Measurements from ENCODE around the gene PAIP2.
"Not testable (repeated sequence)": the region's sequence is repeated elsewhere in the genome, so short reads cannot be mapped to it uniquely, and the experiment has no call there.

Gene PAIP2

DNA sequence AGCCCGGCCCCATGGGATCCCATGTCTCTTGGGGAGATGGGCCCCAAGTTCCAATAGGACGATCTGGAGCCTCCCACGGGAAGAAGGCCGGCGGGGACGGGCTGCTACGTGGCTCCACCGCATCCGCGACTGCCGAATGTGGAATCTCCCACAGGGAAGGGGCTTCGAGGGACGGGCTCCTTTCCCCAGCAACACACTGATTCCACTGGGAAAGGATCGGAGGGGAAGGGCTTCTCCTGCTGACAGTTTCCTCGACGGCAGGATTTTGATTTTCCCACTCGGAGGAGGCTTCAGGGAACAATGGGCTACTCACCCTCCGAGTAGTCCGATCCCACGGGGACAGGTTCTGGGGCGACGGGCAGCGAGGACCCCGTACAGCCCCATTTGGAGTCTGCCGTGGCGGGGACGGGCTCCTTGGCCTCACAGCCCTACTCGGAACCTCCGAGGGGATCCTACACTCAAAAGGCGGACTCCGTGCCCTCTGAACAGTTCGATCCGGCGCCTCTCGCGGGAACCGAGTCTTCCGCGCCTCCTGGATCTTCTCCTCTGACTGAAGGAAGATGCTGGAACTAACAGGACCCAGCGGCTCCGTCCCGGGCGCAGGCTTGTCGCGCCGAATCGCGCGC is 52.0 kb downstream of the PAIP2 start:
- no peak for DNase-seq

- DNase-seq = peak in 1 of 2 experiments; percentile 19
These were observed 52.5 kb downstream of the PAIP2 start for GRCh38 chr5:139394123-139394653.

DNA sequence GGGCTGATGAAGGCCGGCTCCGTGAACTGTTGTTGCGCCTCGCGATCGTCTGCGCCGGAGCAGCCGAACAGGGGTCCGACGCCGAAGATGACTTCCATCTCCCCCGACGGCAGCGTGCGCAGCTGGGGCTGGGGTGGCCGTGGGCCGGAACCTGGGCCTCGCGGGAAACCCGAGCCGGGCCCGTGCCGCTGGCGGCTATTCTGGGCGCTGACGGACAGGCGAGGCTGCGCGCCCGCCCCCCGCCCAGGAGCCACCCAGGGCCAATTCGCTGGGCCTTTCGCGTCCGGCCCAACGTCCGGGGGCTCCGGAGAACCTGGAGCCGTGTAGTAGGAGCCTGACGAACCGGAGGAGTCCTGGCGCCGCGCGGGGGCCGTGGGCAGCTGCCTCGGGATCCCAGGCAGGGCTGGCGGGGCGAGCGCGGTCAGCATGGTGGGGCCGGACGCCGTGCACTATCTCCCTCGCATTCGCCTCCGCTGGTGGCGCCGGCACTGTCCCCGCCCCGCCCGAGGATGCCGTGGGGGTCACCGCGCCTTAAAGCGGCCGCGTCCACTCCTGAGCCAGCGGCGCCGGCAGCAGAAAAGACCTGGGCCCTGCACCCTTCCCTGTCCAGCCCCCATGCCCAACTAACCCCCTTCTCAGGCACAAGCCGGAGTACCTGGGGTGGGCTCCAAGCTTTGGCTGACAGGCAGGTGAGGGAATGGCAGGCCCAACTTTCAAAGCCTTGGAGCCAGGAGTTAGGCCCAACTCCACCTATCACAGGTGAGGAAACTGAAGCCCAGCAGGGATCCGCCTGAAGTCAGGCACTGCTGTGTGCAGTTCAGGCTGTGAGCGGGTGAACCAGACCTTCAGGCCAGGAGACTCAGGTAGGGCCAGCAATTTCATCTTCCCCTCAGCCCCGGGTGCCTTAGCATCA is 53.3 kb downstream of the PAIP2 start, which contains the start of gene PROB1:
Gene PROB1 (minus strand): TSS at position 451 of the 913 bp plus-strand sequence. CDS start 23 bp downstream, at position 428.
- DNase-seq = no peak

- DNase-seq = no peak
These were observed 54.4 kb downstream of the PAIP2 start for GRCh38 chr5:139395844-139396640.

DNA sequence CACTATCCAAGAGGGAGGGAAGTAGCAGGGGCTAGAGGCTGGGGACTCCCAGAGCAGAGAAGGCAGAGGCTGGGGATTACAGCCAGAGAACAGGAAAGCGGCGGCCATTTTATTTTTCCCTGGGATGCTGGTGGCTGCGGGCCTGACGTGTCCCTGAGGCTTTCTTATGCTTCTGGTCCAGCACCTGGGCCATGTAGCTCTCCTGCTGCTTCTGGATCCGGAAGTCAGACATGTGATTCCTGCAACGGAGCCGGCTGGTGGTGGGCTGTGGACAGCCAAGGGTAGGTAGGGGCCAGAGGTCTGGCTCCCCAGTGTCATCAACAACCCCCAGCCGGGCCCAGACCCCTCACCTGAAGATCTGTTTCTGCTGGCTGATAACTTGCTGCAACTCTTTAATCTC is 55.0 kb downstream of the PAIP2 start:
- DNase-seq = no peak

DNA sequence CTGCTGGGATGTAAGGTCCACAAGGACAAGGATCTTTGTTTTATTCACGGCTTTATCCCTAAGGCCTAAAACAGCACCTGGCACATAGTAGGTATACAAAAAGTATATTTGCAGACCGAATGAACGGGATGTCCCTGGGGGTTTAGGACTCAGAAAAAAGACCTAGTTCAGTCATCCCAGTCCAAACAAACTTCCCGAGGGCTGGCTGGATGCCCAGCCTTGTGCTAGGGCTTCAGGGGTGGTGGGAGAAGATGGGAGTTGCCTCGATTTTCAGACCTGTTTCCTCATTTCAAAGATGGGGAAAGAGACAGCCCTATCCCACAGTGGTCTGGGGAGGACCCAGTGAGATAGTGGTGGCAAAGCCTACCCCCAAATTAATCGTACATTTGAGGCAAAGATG is 56.3 kb downstream of the PAIP2 start:
- no peak for DNase-seq

GRCh38 chr5:139399501-139400121 is 58.0 kb downstream of the PAIP2 start:
- no peak for DNase-seq

- DNase-seq = no peak
These were observed 59.9 kb downstream of the PAIP2 start for GRCh38 chr5:139401546-139401945.

- DNase-seq = no peak
These were observed 61.0 kb downstream of the PAIP2 start for GRCh38 chr5:139402561-139403158.

- DNase-seq = no peak
These were observed 61.7 kb downstream of the PAIP2 start for GRCh38 chr5:139403418-139403786.

- peak; percentile 81 to 86 for DNase-seq
These were observed 62.3 kb downstream of the PAIP2 start, which contains the start of gene SPATA24 for GRCh38 chr5:139403787-139404483. SPATA24 (minus strand) TSS chr5:139404089; CDS start chr5:139404060, 29 bp downstream.

DNA sequence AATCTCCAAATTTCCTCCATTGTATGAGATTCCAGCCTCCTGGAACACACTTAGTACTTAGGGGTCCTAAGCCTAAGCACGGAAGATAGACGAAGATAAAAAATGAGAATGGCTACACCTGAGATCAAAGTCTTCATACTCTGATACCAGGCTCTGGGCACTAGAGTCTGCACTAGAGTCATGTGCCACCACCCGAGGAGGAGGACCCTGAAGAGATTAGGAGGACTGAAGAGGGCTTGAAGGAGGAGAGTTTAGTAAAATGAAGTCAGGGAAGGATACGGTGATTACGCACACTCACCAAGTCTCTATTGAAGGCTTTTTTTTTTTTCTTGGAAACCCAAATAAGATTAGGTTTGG is 62.8 kb downstream of the PAIP2 start:
- no peak for DNase-seq

GRCh38 chr5:139406963-139407362 is 65.3 kb downstream of the PAIP2 start:
- DNase-seq = no peak

DNA sequence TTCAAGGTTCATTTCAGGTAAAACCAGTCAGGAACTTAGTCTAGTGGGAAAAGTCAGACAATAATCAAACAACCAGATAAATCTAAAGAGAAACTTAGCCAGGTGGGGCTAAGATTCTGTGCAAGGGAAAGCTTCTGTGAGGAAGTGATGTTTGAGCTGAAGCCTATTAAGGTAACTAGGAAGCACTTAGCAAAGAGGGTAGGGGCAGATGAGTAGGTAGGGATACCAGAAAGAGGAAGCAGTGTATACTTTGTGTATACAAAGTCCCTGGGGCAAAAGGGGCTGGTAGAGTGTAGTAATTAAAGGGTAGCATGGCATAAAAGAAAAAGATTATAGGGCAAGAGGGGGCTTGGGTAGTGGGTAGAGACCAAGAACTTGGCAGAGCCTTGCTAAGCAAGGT is 65.9 kb downstream of the PAIP2 start:
- no peak for DNase-seq

DNA sequence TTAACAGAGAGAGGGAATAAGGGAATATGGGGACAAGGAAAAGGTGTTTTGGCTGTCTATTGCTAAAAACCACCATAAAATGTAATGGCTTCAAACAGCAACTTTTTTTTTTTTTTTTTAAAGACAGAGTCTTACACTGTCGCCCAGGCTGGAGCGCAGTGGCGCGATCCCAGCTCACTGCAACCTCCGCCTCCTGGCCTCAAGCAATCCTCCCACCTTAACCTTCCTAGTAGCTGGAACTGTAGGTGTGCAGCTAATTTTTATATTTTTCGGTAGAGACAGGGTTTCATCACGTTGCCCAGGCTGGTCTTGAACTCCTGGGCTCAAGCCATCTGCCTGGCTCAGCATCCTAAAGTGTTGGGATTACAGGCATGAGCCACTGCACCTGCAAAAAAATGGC is 66.5 kb downstream of the PAIP2 start:
- no peak for DNase-seq

DNA sequence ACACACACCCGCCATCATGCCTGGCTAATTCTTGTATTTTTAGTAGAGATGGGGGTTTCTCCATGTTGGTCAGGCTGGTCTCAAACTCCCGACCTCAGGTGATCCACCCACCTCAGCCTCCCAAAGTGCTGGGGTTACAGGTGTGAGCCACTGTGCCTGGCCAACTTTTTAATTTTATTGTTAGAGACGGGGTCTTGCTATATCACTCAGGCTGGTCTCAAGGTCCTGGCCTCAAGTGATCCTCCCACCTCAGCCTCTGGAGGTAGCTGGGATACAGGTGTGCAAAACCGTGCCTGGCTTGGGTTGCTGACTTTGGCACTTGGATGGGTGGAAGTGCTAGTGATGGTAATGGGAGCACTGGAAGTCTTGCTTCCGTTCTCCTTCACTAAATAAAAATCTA is 67.5 kb downstream of the PAIP2 start:
- DNase-seq = not testable (repeated sequence)

DNA sequence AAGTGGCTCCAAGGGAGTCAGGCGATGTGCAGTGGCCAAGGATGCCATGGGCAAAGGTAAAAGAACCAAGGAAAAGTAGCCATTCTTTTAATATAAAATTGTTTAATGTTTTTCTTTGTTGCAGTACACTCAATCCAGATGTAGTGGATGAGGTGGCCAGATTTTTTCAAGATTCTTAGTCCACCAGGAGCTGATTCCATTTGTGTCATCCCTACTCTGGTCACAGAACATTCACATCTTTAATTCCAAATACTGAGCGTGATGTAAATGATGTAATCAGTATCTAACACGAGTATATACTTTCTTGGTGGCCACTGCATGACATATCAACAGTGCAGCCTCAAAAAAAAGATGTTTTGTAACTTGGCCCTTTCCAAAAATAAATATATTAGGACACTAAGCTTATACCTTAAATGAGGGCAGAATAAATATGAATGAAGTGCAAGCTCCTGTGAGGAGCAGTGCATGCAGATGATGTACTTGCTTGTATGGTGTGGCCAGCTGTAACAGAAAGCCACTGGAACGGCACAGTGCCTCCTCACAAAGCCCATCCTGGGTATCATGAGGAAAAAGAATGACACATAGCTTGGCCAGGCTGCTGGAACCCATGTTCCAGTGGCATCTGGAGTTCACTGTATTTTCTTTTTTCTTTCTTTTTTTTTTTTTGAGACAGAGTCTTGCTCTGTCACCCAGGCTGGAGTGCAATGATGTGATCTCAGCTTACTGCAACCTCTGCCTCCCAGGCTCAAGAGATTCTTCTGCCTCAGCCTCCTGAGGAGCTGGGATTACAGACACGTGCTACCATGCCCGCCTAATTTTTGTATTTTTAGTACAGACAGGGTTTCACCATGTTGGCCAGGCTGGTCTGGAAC is 68.7 kb downstream of the PAIP2 start:
- DNase-seq = no peak

DNA sequence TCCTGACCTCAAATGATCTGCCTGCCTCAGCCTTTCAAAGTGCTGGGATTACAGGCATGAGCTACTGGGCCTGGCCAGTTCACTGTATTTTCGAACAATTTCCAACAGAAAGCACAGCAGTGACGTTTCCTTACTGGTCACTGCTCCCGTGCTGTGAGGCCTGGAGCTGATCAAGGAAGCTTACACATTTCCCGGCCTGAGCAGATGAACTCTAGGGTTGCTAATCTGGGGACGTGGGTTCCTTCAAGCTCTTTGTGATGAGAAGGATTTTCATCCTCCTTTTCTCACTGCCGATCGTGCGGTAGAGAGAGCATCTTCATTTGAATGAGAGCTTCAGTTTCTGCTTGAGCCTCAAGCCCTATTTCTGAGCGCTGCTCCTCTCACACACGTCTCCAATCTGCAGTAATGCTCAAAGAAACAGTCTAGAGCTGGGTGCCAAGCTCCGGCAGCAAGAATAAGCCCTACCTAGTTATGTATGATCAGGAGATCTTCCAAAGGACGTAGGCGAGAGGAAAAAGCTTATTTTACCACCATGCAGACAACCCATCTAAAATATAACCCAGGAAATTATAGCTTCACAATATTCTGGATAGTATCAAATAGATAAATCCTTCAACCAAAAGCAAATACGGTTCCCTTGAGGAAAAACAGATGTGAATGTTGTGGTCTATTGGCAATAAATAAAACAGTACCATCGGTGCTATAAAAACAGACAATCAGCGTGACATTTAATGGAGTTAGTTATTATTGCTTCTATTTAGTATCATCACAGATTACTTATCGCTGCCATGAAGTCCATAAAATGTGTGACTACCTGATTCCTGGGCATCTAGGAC is 69.6 kb downstream of the PAIP2 start:
- DNase-seq = no peak

GRCh38 chr5:139413153-139413552 is 71.5 kb downstream of the PAIP2 start:
- no peak for DNase-seq

GRCh38 chr5:139413963-139414362 is 72.3 kb downstream of the PAIP2 start:
- DNase-seq = no peak
